IMR-90 (cell line): ENCODE results near the gene HSPA1A. TPM values are rescaled to one million over a fixed set of nuclear protein-coding genes. Genes with fewer than 3 reads are reported as not detected.

Source experiments
- ATAC-seq: fragments of 200-7000 bp; cut with Tn5 transposase; 2 replicates; pipeline ENCODE4 v1.9.1; 2020; ENCODE audit warnings: low read depth, mild to moderate bottlenecking, moderate library complexity
- BruUV-seq: library from RNA; stranded (reverse); fragments of 400-500 nt; replicated peaks from 2 replicates; lab custom pipeline; 2021; lab: Mats Ljungman, UMichigan
- CTCF ChIA-PET: fragments of 300-600 bp; formaldehyde crosslinking; extraction: SDS; loops from one replicate; lab custom pipeline; 2021; ENCODE audit warnings: antibody characterized with exemption; lab: Yijun Ruan, JAX
- POLR2A ChIA-PET: fragments of 300-600 bp; sonication (Branson Sonifier 250); formaldehyde crosslinking; loops from one replicate; lab custom pipeline; 2022; ENCODE audit warnings: antibody characterized with exemption; ENCODE audit not compliant: unreplicated experiment; lab: Charles Lee
- DNase-seq: peaks from one replicate; pipeline ENCODE4 v3.0.0; 2013
- H2AFZ ChIP-seq: replicated peaks from 2 replicates; pipeline ENCODE3; 2013; ENCODE audit warnings: low read length, mild to moderate bottlenecking; ENCODE audit not compliant: poor library complexity
- H2AK5ac ChIP-seq: 2 replicates; pipeline ENCODE4 v1.6.1; 2013; ENCODE audit warnings: low read depth, low read length, inconsistent platforms
- H2AK9ac ChIP-seq: replicated peaks from 2 replicates; pipeline ENCODE3; 2013; ENCODE audit warnings: mild to moderate bottlenecking, low read depth, low read length, moderate library complexity; ENCODE audit not compliant: poor library complexity
- H2BK120ac ChIP-seq: 2 replicates; pipeline ENCODE4 v1.6.1; 2013; ENCODE audit warnings: low read depth, low read length, inconsistent platforms
- H2BK15ac ChIP-seq: 3 replicates; pipeline ENCODE4 v1.6.1; 2013; ENCODE audit warnings: low read depth, low read length, inconsistent platforms
- H2BK20ac ChIP-seq: 2 replicates; pipeline ENCODE4 v1.6.1; 2013; ENCODE audit warnings: low read depth, mild to moderate bottlenecking, inconsistent platforms, low read length, moderate library complexity
- H2BK5ac ChIP-seq: 2 replicates; pipeline ENCODE4 v1.6.1; 2013; ENCODE audit warnings: mild to moderate bottlenecking, low read depth, low read length, inconsistent platforms; ENCODE audit not compliant: poor library complexity, severe bottlenecking
- H3K14ac ChIP-seq: replicated peaks from 2 replicates; pipeline ENCODE4 v1.6.1; 2013; ENCODE audit warnings: low read depth, low read length, inconsistent platforms
- H3K18ac ChIP-seq: 2 replicates; pipeline ENCODE4 v1.6.1; 2013; ENCODE audit warnings: low read depth, low read length, control low read depth
- H3K23ac ChIP-seq: 2 replicates; pipeline ENCODE4 v1.6.1; 2013; ENCODE audit warnings: low read depth, low read length, inconsistent platforms
- H3K27ac ChIP-seq: 2 replicates; pipeline ENCODE4 v1.5.1; 2013; ENCODE audit warnings: mild to moderate bottlenecking, control low read depth, low read length; ENCODE audit not compliant: insufficient read depth
- H3K27me3 ChIP-seq: 2 replicates; pipeline ENCODE4 v1.6.1; 2013; ENCODE audit warnings: low read length; ENCODE audit not compliant: control insufficient read depth, insufficient read depth
- H3K36me3 ChIP-seq: 2 replicates; pipeline ENCODE4 v1.6.1; 2013; ENCODE audit warnings: low read length, mixed read lengths; ENCODE audit not compliant: control insufficient read depth, insufficient read depth
- H3K4ac ChIP-seq: 2 replicates; pipeline ENCODE4 v1.6.1; 2013; ENCODE audit warnings: low read depth, low read length, inconsistent platforms
- H3K4me1 ChIP-seq: 2 replicates; pipeline ENCODE4 v1.6.1; 2013; ENCODE audit warnings: low read length, mixed read lengths; ENCODE audit not compliant: control insufficient read depth, insufficient read depth
- H3K4me2 ChIP-seq: 2 replicates; pipeline ENCODE4 v1.6.1; 2013; ENCODE audit warnings: low read depth, mild to moderate bottlenecking, control low read depth, low read length, moderate library complexity
- H3K4me3 ChIP-seq: 2 replicates; pipeline ENCODE4 v1.5.1; 2013; ENCODE audit warnings: low read depth, mild to moderate bottlenecking, control low read depth, low read length, moderate library complexity; ENCODE audit not compliant: insufficient read depth
- H3K56ac ChIP-seq: 2 replicates; pipeline ENCODE4 v1.6.1; 2013; ENCODE audit warnings: low read length, inconsistent platforms; ENCODE audit not compliant: insufficient read depth; ENCODE audit errors: extremely low read depth
- H3K79me1 ChIP-seq, 2 experiments: 2 replicates each; pipeline ENCODE4 v1.6.1; 2013; ENCODE audit warnings: low read length in 2 of 2, inconsistent platforms in 1 of 2, low read depth in 1 of 2
- H3K9ac ChIP-seq: 2 replicates; pipeline ENCODE4 v1.6.1; 2013; ENCODE audit warnings: low read depth, low read length, control low read depth
- H3K9me1 ChIP-seq: 2 replicates; pipeline ENCODE4 v1.6.1; 2013; ENCODE audit warnings: low read length, inconsistent platforms; ENCODE audit not compliant: insufficient read depth
- H3K9me3 ChIP-seq: 2 replicates; pipeline ENCODE4 v1.6.1; 2013; ENCODE audit warnings: low read length; ENCODE audit not compliant: control insufficient read depth, insufficient read depth
- H4K20me1 ChIP-seq: 2 replicates; pipeline ENCODE4 v1.6.1; 2013; ENCODE audit warnings: low read length, inconsistent platforms; ENCODE audit not compliant: insufficient read depth
- H4K5ac ChIP-seq: 2 replicates; pipeline ENCODE4 v1.6.1; 2013; ENCODE audit warnings: mild to moderate bottlenecking, low read depth, low read length, control low read depth
- H4K8ac ChIP-seq, 2 experiments: 2 replicates each; pipeline ENCODE4 v1.6.1; 2013; ENCODE audit warnings: low read depth in 2 of 2, low read length in 2 of 2, control low read depth in 1 of 2, inconsistent platforms in 1 of 2
- H4K91ac ChIP-seq: 2 replicates; pipeline ENCODE4 v1.6.1; 2013; ENCODE audit warnings: low read depth, low read length, inconsistent platforms; ENCODE audit not compliant: insufficient read depth
- BHLHE40 ChIP-seq: fragments of 150-350 bp; IDR thresholded peaks from 2 replicates; pipeline ENCODE4 v1.6.1; 2016; ENCODE audit warnings: mild to moderate bottlenecking, low read depth, low read length
- CEBPB ChIP-seq: IDR thresholded peaks from 2 replicates; pipeline ENCODE4 v1.6.1; 2012; ENCODE audit warnings: low read depth, low read length, improper control_type of control experiment
- ELK1 ChIP-seq: fragments of 150-350 bp; IDR thresholded peaks from 2 replicates; pipeline ENCODE4 v1.6.1; 2016; ENCODE audit warnings: low read depth, mild to moderate bottlenecking, low read length, moderate library complexity, borderline replicate concordance
- FOS ChIP-seq: fragments of 150-350 bp; IDR thresholded peaks from 2 replicates; pipeline ENCODE4 v1.6.1; 2016; ENCODE audit warnings: low read depth, low read length
- MAZ ChIP-seq: IDR thresholded peaks from 2 replicates; pipeline ENCODE4 v1.6.1; 2012; ENCODE audit warnings: low read depth, mild to moderate bottlenecking, low read length, improper control_type of control experiment, moderate library complexity, borderline replicate concordance
- MXI1 ChIP-seq: IDR thresholded peaks from 2 replicates; pipeline ENCODE4 v1.6.1; 2012; ENCODE audit warnings: low read depth, mild to moderate bottlenecking, low read length, moderate library complexity, borderline replicate concordance
- WGBS, 2 experiments: methylation state at CpG; one replicate each; pipeline versions ENCODE4 v1.1.5 to v1.1.7; 2013; ENCODE audit warnings: missing lambda C conversion rate in 2 of 2; ENCODE audit not compliant: insufficient read length in 1 of 2; ENCODE audit errors: extremely low coverage in 2 of 2; 5-methylcytosine and 5-hydroxymethylcytosine counted together
- dilution Hi-C: fragments of 300-500 bp; cut with HindIII; formaldehyde crosslinking; loops from one replicate; pipeline ENCODE4 v1.14.3; 2018; ENCODE audit warnings: low sequenced_read_pairs; ENCODE audit not compliant: unreplicated experiment
- in situ Hi-C: fragments of 300-500 bp; cut with MboI; formaldehyde crosslinking; loops from 3 replicates; pipeline ENCODE4 v1.14.3; 2019; ENCODE audit warnings: low sequenced_read_pairs, inconsistent platforms, mixed read lengths
- intact Hi-C: fragments of 100-400 bp; cut with micrococcal nuclease; formaldehyde crosslinking; loops from 2 replicates; pipeline ENCODE4 v1.10.0; 2022
- polyA plus RNA-seq, 3 experiments: library from polyadenylated mRNA; depleted of rRNA; stranded (reverse); fragments of >200 nt; gene quantifications; 2 replicates each; pipeline ENCODE4 v1.2.3, GENCODE V29; 2012; ENCODE audit warnings: low replicate concordance in 1 of 3
- total RNA-seq: library from RNA; depleted of rRNA; stranded (reverse); fragments of >200 nt; gene quantifications from 2 replicates; pipeline ENCODE4 v1.2.3, GENCODE V29; 2012

Gene HSPA1A
- total and polyA plus RNA-seq, 2 of the 4 experiments (the other 2 are of a cell fraction): 94.6 to 95.3 TPM

- no peak overlapping the region for H2BK5ac ChIP-seq
- H3K9me1 ChIP-seq: peaks cover 7% of the 10 kb centered on the region
- H3K27ac ChIP-seq: no peak overlapping the region
- no peak overlapping the region for H4K5ac ChIP-seq
- intact Hi-C loops (no loop called here), in situ Hi-C loops (loop anchor here (10.0 kb wide), 2 partner anchors 153 to 293 kb away; partner anchors contain the start of genes ATP6V1G2, DDX39B, LY6G5C and NFKBIL1), dilution Hi-C loops (no loop called here)
- no peak overlapping the region for H4K8ac ChIP-seq
- H3K9ac ChIP-seq: peak overlapping the region; percentile 45; the same call in 1 of the 2 replicates
- no peak overlapping the region for H2BK15ac ChIP-seq
- H3K9me3 ChIP-seq: no peaks in the 10 kb centered on the region
- H3K4me2 ChIP-seq: peak overlapping the region; percentile 94
- peaks cover 11% of the 10 kb centered on the region for H3K4me1 ChIP-seq
- POLR2A ChIA-PET: interaction anchor here (0.7 kb wide), 1 partner anchor 19 kb away, joined by 3 read pairs; no protein-coding TSS in a partner anchor
- no peak overlapping the region for H2BK120ac ChIP-seq
- CTCF ChIA-PET: no interaction called here
- H3K18ac ChIP-seq: no peak overlapping the region
- WGBS, 2 experiments: no CpG with 5 or more reads among the region's 1 CpG
- peaks cover 22 to 43% of the 10 kb centered on the region in 2 experiments; a peak in 3 of 4 replicates for H3K79me1 ChIP-seq
- BruUV-seq: no TSS peak
- no peak overlapping the region for H3K56ac ChIP-seq
- ATAC-seq: no peak
- peak overlapping the region; percentile 93 for H3K4me3 ChIP-seq
- no peak overlapping the region; the same call in 1 of the 2 replicates for H2AK5ac ChIP-seq
- H3K27me3 ChIP-seq: no peaks in the 10 kb centered on the region
- no peak overlapping the region for H2BK20ac ChIP-seq
- H3K14ac ChIP-seq: peak overlapping the region; percentile 2
- TF ChIP-seq FOS: no peak
- TF ChIP-seq BHLHE40: no peak
- TF ChIP-seq CEBPB: no peak
- no peak for TF ChIP-seq MAZ
- TF ChIP-seq ELK1: no peak
- TF ChIP-seq MXI1: no peak
- H3K36me3 ChIP-seq: peaks cover 43% of the 10 kb centered on the region
- no peak overlapping the region for H4K91ac ChIP-seq
- H3K4ac ChIP-seq: no peak overlapping the region
- peaks cover 55% of the 10 kb centered on the region for H4K20me1 ChIP-seq
- no peak overlapping the region for H2AK9ac ChIP-seq
- peak overlapping the region; percentile 62; the same call in 1 of the 2 replicates for H3K23ac ChIP-seq
- no peak for DNase-seq
- H2AFZ ChIP-seq: no peak overlapping the region
These were observed 22.2 kb downstream of the HSPA1A start for GRCh38 chr6:31837369-31838113.
